H9 (cell line): ENCODE results near the gene TRNP1. TPM values are rescaled to one million over a fixed set of nuclear protein-coding genes. Genes with fewer than 3 reads are reported as not detected.

Experiments
- DNase-seq: peaks from one replicate; pipeline ENCODE4 v3.0.0-alpha.2; 2017
- H2AFZ ChIP-seq: one replicate; pipeline ENCODE4 v1.6.1; 2013; ENCODE audit warnings: mild to moderate bottlenecking, low read length, control low read depth, moderate library complexity
- H2AK5ac ChIP-seq: 2 replicates; pipeline ENCODE4 v1.6.1; 2013; ENCODE audit warnings: low read length, control low read depth, mixed read lengths; ENCODE audit not compliant: insufficient read length
- H2BK120ac ChIP-seq: one replicate; pipeline ENCODE4 v1.6.1; 2013; ENCODE audit warnings: low read depth, mild to moderate bottlenecking, low read length, control low read depth, inconsistent platforms; ENCODE audit not compliant: poor library complexity, severe bottlenecking
- H2BK12ac ChIP-seq: 2 replicates; pipeline ENCODE4 v1.6.1; 2013; ENCODE audit warnings: low read length, control low read depth, mixed read lengths, low read depth; ENCODE audit not compliant: insufficient read length
- H2BK15ac ChIP-seq: 2 replicates; pipeline ENCODE4 v1.6.1; 2013; ENCODE audit warnings: low read depth, low read length, control low read depth
- H2BK20ac ChIP-seq: one replicate; pipeline ENCODE4 v1.6.1; 2013; ENCODE audit warnings: low read depth, mild to moderate bottlenecking, low read length, control low read depth, inconsistent platforms; ENCODE audit not compliant: poor library complexity, severe bottlenecking
- H2BK5ac ChIP-seq: 2 replicates; pipeline ENCODE4 v1.6.1; 2013; ENCODE audit warnings: low read length, control low read depth, mixed read lengths; ENCODE audit not compliant: insufficient read length
- H3K14ac ChIP-seq: 2 replicates; pipeline ENCODE4 v1.6.1; 2013; ENCODE audit warnings: low read length, control low read depth; ENCODE audit not compliant: insufficient read depth
- H3K18ac ChIP-seq: 2 replicates; pipeline ENCODE4 v1.6.1; 2013; ENCODE audit warnings: low read depth, mild to moderate bottlenecking, mixed read lengths, low read length, control low read depth; ENCODE audit not compliant: insufficient read length
- H3K23ac ChIP-seq: 2 replicates; pipeline ENCODE4 v1.6.1; 2013; ENCODE audit warnings: low read length, control low read depth, mixed read lengths, low read depth; ENCODE audit not compliant: insufficient read length
- H3K23me2 ChIP-seq: 2 replicates; pipeline ENCODE4 v1.6.1; 2013; ENCODE audit warnings: low read depth, mild to moderate bottlenecking, mixed read lengths, low read length, control low read depth; ENCODE audit not compliant: insufficient read length, poor library complexity, severe bottlenecking
- H3K27ac ChIP-seq: 2 replicates; pipeline ENCODE4 v1.5.1; 2013; ENCODE audit warnings: low read length, control low read depth, mixed read lengths, low read depth; ENCODE audit not compliant: insufficient read length
- H3K27me3 ChIP-seq: 2 replicates; pipeline ENCODE4 v1.6.1; 2013; ENCODE audit warnings: low read length, control low read depth, inconsistent platforms; ENCODE audit not compliant: insufficient read depth
- H3K4ac ChIP-seq: 2 replicates; pipeline ENCODE4 v1.6.1; 2013; ENCODE audit warnings: low read depth, mild to moderate bottlenecking, control low read depth, inconsistent platforms, low read length, moderate library complexity
- H3K4me1 ChIP-seq: 2 replicates; pipeline ENCODE4 v1.6.1; 2013; ENCODE audit warnings: low read length, control low read depth, inconsistent platforms; ENCODE audit not compliant: insufficient read depth
- H3K4me2 ChIP-seq: 2 replicates; pipeline ENCODE4 v1.6.1; 2013; ENCODE audit warnings: low read length, control low read depth, mixed read lengths; ENCODE audit not compliant: insufficient read length, insufficient read depth
- H3K56ac ChIP-seq: 2 replicates; pipeline ENCODE4 v1.6.1; 2013; ENCODE audit warnings: low read depth, mild to moderate bottlenecking, mixed read lengths, low read length, control low read depth; ENCODE audit not compliant: insufficient read length
- H3K79me1 ChIP-seq: 2 replicates; pipeline ENCODE4 v1.6.1; 2013; ENCODE audit warnings: low read depth, mild to moderate bottlenecking, moderate library complexity, low read length, control low read depth, inconsistent platforms; ENCODE audit not compliant: insufficient read depth, poor library complexity, severe bottlenecking
- H3K79me2 ChIP-seq: 2 replicates; pipeline ENCODE4 v1.6.1; 2013; ENCODE audit warnings: low read length, control low read depth, inconsistent platforms; ENCODE audit not compliant: insufficient read depth
- H3K9ac ChIP-seq: 2 replicates; pipeline ENCODE4 v1.6.1; 2013; ENCODE audit warnings: low read length, control low read depth, mixed read lengths; ENCODE audit not compliant: insufficient read length; ENCODE audit errors: extremely low read depth
- H3K9me3 ChIP-seq: one replicate; pipeline ENCODE4 v1.6.1; 2013; ENCODE audit warnings: low read depth, low read length, inconsistent platforms; ENCODE audit not compliant: control insufficient read depth
- H3T11ph ChIP-seq: one replicate; pipeline ENCODE4 v1.6.1; 2013; ENCODE audit warnings: mild to moderate bottlenecking, low read length, control low read depth, inconsistent platforms
- H4K20me1 ChIP-seq: one replicate; pipeline ENCODE4 v1.6.1; 2013; ENCODE audit not compliant: control insufficient read depth, insufficient read length, insufficient read depth
- H4K5ac ChIP-seq: 2 replicates; pipeline ENCODE4 v1.6.1; 2013; ENCODE audit warnings: low read depth, mild to moderate bottlenecking, mixed read lengths, low read length, control low read depth; ENCODE audit not compliant: insufficient read length
- H4K8ac ChIP-seq: replicated peaks from 2 replicates; pipeline ENCODE4 v1.6.1; 2013; ENCODE audit warnings: low read length, control low read depth, mixed read lengths, low read depth; ENCODE audit not compliant: insufficient read length
- H4K91ac ChIP-seq: 2 replicates; pipeline ENCODE4 v1.6.1; 2013; ENCODE audit warnings: low read depth, mild to moderate bottlenecking, moderate library complexity, mixed read lengths, low read length, control low read depth; ENCODE audit not compliant: insufficient read length
- H3K27ac Mint-ChIP-seq, 3 experiments: 2 replicates in 2 of 3; 3 replicates in 1 of 3; pipeline ENCODE4 v1.8.0; 2020 to 2021; ENCODE audit warnings: mixed read lengths in 3 of 3, mild to moderate bottlenecking in 1 of 3, moderate library complexity in 1 of 3
- H3K27me3 Mint-ChIP-seq: 2 replicates; pipeline ENCODE4 v1.8.0; 2021; ENCODE audit warnings: low read depth, mild to moderate bottlenecking, moderate library complexity, mixed read lengths
- H3K36me3 Mint-ChIP-seq, 3 experiments: 2 replicates in 2 of 3; 3 replicates in 1 of 3; pipeline ENCODE4 v1.8.0; 2020 to 2021; ENCODE audit warnings: low read depth in 3 of 3, mixed read lengths in 3 of 3; ENCODE audit not compliant: insufficient read depth in 1 of 3
- H3K4me1 Mint-ChIP-seq, 2 experiments: 2 replicates each; pipeline ENCODE4 v1.8.0; 2020; ENCODE audit warnings: mixed read lengths in 2 of 2
- H3K4me3 Mint-ChIP-seq, 2 experiments: 2 replicates in 1 of 2; 3 replicates in 1 of 2; pipeline ENCODE4 v1.8.0; 2020 to 2021; ENCODE audit warnings: mild to moderate bottlenecking in 2 of 2, mixed read lengths in 2 of 2, moderate library complexity in 1 of 2
- H3K9me3 Mint-ChIP-seq, 2 experiments: 2 replicates in 1 of 2; 3 replicates in 1 of 2; pipeline ENCODE4 v1.8.0; 2020; ENCODE audit warnings: mild to moderate bottlenecking in 2 of 2, mixed read lengths in 2 of 2, moderate library complexity in 1 of 2
- CTCF ChIP-seq: fragments of 200-600 bp; sonication (generic); conservative IDR thresholded peaks from 3 replicates; pipeline ENCODE4 v1.8.0; 2021; ENCODE audit warnings: antibody characterized with exemption, mild to moderate bottlenecking
- WGBS: extraction: QIAGEN DNeasy Blood & Tissue Kit; methylation state at CpG from one replicate; pipeline ENCODE4 v1.1.7; 2013; ENCODE audit warnings: missing lambda C conversion rate, low lambda C conversion rate, mixed read lengths; ENCODE audit not compliant: insufficient read length; ENCODE audit errors: extremely low coverage; 5-methylcytosine and 5-hydroxymethylcytosine counted together
- total RNA-seq: library from RNA; stranded (reverse); gene quantifications from 2 replicates; pipeline ENCODE4 v1.2.1, GENCODE V29; 2021

TRNP1 gene
- total RNA-seq, 1 experiment from 2014 or later: 39.0 TPM

GRCh38 chr1:26998429-26999300 lies 5.2 kb downstream of the TRNP1 start:
- H3K27ac Mint-ChIP-seq: peak overlapping the region; percentile 97 to 99 (median 98)
- peaks cover 3% of the 10 kb centered on the region; the same call in 1 of the 2 replicates for H3K79me2 ChIP-seq
- H3K4me1 ChIP-seq: peaks cover 19% of the 10 kb centered on the region

More at GRCh38 chr1:26998429-26999300, 5.2 kb downstream of the TRNP1 start:
- TF ChIP-seq CTCF: no peak
- Mint-ChIP-seq H3K27me3 (no peaks in the 10 kb centered on the region), H3K36me3 (peaks cover 15 to 55% (median 48%) of the 10 kb centered on the region in 3 experiments; a peak in 6 of 7 replicates), H3K4me1 (peaks cover 73% of the 10 kb centered on the region in 2 experiments), H3K4me3 (peak overlapping the region; percentile 48 to 62; a peak in 4 of 5 replicates), H3K9me3 (no peaks in the 10 kb centered on the region)
- WGBS: no CpG with 5 or more reads among the region's 11 CpGs
- Histone ChIP-seq H3K23ac (no peak overlapping the region), H2BK5ac (no peak overlapping the region), H4K91ac (peak overlapping the region; percentile 1), H3K4me2 (peak overlapping the region; percentile 5), H2BK12ac (peak overlapping the region; percentile 29), H2BK15ac (no peak overlapping the region), H3K79me1 (no peaks in the 10 kb centered on the region), H3K18ac (peak overlapping the region; percentile 16), H3K4ac (no peak overlapping the region), H3K23me2 (peaks cover 13% of the 10 kb centered on the region), H4K20me1 (no peaks in the 10 kb centered on the region), H3T11ph (no peak overlapping the region), H2BK20ac (no peak overlapping the region), H3K14ac (peak overlapping the region; percentile 64; the same call in 1 of the 2 replicates), H3K27me3 (no peaks in the 10 kb centered on the region), H3K27ac (peak overlapping the region; percentile 46), H3K56ac (no peak overlapping the region), H2AFZ (no peak overlapping the region), H4K5ac (no peak overlapping the region), H2BK120ac (no peak overlapping the region), H2AK5ac (no peak overlapping the region), H3K9ac (no peak overlapping the region), H4K8ac (no peak overlapping the region), H3K9me3 (no peaks in the 10 kb centered on the region)
- peak; percentile 49 for DNase-seq
